Mesothelial cell of epicardium (in vitro differentiated cells): Measurements from ENCODE around the gene TRAF4. TPM values are rescaled to one million over a fixed set of nuclear protein-coding genes. Genes with fewer than 3 reads are reported as not detected.

ENCODE experiments used
- DNase-seq, 2 experiments: peaks; one replicate each; pipeline ENCODE4 v3.0.0; 2021; ENCODE audit warnings: low spot score in 2 of 2; ENCODE audit not compliant: unreplicated experiment in 2 of 2
- H3K27ac Mint-ChIP-seq: 2 replicates; pipeline ENCODE4 v1.8.0; 2021; ENCODE audit warnings: mixed read lengths
- H3K27me3 Mint-ChIP-seq: 2 replicates; pipeline ENCODE4 v1.8.0; 2021; ENCODE audit warnings: low read depth, mixed read lengths
- H3K36me3 Mint-ChIP-seq: 2 replicates; pipeline ENCODE4 v1.8.0; 2021; ENCODE audit warnings: mixed read lengths
- H3K4me1 Mint-ChIP-seq: 2 replicates; pipeline ENCODE4 v1.8.0; 2021; ENCODE audit warnings: mixed read lengths
- H3K4me3 Mint-ChIP-seq: 2 replicates; pipeline ENCODE4 v1.8.0; 2021; ENCODE audit warnings: mild to moderate bottlenecking, moderate library complexity, mixed read lengths
- H3K9me3 Mint-ChIP-seq: 2 replicates; pipeline ENCODE4 v1.8.0; 2021; ENCODE audit warnings: mixed read lengths
- total RNA-seq: library from RNA; stranded (reverse); gene quantifications from 3 replicates; pipeline ENCODE4 v1.2.1, GENCODE V29; 2021
- TF ChIP-seq, protein P1 (sequence below): fragments of 200-600 bp; sonication (generic); IDR thresholded peaks from one replicate; pipeline ENCODE4 v1.5.0; 2021; ENCODE audit warnings: antibody characterized with exemption; ENCODE audit not compliant: unreplicated experiment

The TRAF4 gene
- total RNA-seq, 1 donor from 2014 or later = 252 TPM

DNA sequence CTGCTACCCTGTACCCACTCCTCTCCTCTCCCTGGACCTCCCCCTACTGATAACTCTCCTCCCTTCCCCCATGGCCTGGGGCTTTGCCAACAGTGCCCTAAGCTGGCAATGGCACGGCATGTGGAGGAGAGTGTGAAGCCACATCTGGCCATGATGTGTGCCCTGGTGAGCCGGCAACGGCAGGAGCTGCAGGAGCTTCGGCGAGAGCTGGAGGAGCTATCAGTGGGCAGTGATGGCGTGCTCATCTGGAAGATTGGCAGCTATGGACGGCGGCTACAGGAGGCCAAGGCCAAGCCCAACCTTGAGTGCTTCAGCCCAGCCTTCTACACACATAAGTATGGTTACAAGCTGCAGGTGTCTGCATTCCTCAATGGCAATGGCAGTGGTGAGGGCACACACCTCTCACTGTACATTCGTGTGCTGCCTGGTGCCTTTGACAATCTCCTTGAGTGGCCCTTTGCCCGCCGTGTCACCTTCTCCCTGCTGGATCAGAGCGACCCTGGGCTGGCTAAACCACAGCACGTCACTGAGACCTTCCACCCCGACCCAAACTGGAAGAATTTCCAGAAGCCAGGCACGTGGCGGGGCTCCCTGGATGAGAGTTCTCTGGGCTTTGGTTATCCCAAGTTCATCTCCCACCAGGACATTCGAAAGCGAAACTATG lies 5.2 kb downstream of the TRAF4 start:
- Mint-ChIP-seq H3K36me3 (peaks cover 7% of the 10 kb centered on the region), H3K27ac (peak overlapping the region; percentile 71)

DNA sequence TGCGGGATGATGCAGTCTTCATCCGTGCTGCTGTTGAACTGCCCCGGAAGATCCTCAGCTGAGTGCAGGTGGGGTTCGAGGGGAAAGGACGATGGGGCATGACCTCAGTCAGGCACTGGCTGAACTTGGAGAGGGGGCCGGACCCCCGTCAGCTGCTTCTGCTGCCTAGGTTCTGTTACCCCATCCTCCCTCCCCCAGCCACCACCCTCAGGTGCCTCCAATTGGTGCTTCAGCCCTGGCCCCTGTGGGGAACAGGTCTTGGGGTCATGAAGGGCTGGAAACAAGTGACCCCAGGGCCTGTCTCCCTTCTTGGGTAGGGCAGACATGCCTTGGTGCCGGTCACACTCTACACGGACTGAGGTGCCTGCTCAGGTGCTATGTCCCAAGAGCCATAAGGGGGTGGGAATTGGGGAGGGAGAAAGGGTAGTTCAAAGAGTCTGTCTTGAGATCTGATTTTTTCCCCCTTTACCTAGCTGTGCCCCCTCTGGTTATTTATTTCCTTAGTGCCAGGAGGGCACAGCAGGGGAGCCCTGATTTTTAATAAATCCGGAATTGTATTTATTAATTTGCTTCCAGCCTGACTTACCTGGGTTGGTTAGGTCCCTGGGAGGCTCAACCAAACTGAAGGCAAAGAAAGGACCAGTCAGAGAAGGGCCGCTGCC lies 5.8 kb downstream of the TRAF4 start:
- H3K9me3 Mint-ChIP-seq = no peaks in the 10 kb centered on the region
- H3K27me3 Mint-ChIP-seq = no peaks in the 10 kb centered on the region
- DNase-seq = no peak
- H3K4me3 Mint-ChIP-seq = no peak overlapping the region
- TF ChIP-seq, protein P1, sequence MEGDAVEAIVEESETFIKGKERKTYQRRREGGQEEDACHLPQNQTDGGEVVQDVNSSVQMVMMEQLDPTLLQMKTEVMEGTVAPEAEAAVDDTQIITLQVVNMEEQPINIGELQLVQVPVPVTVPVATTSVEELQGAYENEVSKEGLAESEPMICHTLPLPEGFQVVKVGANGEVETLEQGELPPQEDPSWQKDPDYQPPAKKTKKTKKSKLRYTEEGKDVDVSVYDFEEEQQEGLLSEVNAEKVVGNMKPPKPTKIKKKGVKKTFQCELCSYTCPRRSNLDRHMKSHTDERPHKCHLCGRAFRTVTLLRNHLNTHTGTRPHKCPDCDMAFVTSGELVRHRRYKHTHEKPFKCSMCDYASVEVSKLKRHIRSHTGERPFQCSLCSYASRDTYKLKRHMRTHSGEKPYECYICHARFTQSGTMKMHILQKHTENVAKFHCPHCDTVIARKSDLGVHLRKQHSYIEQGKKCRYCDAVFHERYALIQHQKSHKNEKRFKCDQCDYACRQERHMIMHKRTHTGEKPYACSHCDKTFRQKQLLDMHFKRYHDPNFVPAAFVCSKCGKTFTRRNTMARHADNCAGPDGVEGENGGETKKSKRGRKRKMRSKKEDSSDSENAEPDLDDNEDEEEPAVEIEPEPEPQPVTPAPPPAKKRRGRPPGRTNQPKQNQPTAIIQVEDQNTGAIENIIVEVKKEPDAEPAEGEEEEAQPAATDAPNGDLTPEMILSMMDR = no peak
- H3K4me1 Mint-ChIP-seq = peaks cover 29% of the 10 kb centered on the region
- H3K36me3 Mint-ChIP-seq = peaks cover 7% of the 10 kb centered on the region
- H3K27ac Mint-ChIP-seq = peak overlapping the region; percentile 71

More for the DNA sequence above, 5.2 kb downstream of the TRAF4 start:
- Mint-ChIP-seq H3K27me3 (no peaks in the 10 kb centered on the region), H3K9me3 (no peaks in the 10 kb centered on the region), H3K4me1 (peaks cover 29% of the 10 kb centered on the region), H3K4me3 (no peak overlapping the region)
- DNase-seq = no peak
- TF ChIP-seq, protein P1 = no peak

GRCh38 chr17:28750178-28751047 lies 6.6 kb downstream of the TRAF4 start:
- Mint-ChIP-seq H3K36me3 (peaks cover 7% of the 10 kb centered on the region), H3K27me3 (no peaks in the 10 kb centered on the region), H3K4me1 (peaks cover 29% of the 10 kb centered on the region), H3K9me3 (no peaks in the 10 kb centered on the region), H3K27ac (peak overlapping the region; percentile 69), H3K4me3 (no peak overlapping the region)
- TF ChIP-seq, protein P1 = peak; percentile 95
- DNase-seq = peak; percentile 83 to 93

DNA sequence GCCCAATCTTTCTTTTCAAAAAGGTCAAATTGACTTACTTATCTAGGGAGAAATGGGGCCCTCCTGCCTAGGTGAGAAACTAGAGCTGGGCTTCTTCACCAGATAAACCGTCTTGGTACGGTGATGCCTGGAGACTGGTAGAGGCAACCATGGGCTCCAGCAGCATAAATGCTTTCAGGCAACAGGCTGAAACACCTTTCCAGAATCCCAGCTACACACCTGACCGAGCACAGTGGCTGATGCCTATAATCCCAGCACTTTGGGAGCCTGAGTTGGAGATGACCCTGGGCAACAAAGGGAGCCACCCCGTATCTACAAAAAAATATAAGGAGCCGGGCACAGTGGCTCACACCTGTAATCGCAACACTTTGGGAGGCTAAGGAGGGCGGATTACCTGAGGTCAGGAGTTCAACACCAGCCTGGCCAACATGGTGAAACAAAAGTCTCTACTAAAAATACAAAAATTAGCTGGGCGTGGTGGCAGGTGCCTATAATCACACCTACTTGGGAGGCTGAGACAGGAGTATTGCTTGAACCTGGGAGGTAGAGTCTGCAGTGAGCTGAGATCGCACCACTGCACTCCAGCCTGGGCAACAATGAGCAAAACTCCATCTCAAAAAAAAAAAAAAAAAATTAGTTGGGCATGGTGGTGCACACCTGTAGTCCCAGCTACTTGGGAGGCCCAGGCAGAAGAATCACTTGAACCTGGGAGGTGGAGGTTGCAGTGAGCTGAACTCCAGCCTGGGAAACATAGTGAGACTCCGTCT lies 8.0 kb downstream of the TRAF4 start:
- no peaks in the 10 kb centered on the region for H3K27me3 Mint-ChIP-seq
- peaks cover 10% of the 10 kb centered on the region for H3K36me3 Mint-ChIP-seq
- peak overlapping the region; percentile 16 for H3K27ac Mint-ChIP-seq
- DNase-seq = no peak
- peaks cover 20% of the 10 kb centered on the region for H3K4me1 Mint-ChIP-seq
- TF ChIP-seq, protein P1 = no peak
- no peak overlapping the region for H3K4me3 Mint-ChIP-seq
- no peaks in the 10 kb centered on the region for H3K9me3 Mint-ChIP-seq

DNA sequence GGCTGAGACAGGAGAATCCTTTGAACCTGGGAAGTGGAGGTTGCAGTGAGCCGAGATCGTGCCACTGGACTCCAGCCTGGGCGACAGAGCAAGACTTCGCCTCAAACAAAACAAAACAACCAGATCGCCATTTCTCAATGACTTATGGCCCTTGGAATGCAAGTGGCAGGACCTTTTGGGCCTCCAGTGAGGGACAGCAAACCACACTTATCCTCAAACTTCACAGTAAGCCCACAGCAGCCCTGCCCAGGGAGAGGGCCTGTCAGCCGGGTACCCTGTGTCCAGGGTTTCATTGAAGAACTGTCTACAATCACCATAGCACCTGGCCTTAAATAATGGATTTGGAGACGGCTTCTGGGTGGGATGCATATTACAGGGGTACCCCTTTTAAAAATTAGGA lies 11.7 kb downstream of the TRAF4 start:
- TF ChIP-seq, protein P1 = no peak
- Mint-ChIP-seq H3K27ac (no peak overlapping the region), H3K4me1 (no peaks in the 10 kb centered on the region), H3K9me3 (no peaks in the 10 kb centered on the region), H3K36me3 (peaks cover 12% of the 10 kb centered on the region), H3K27me3 (no peaks in the 10 kb centered on the region), H3K4me3 (no peak overlapping the region)
- no peak for DNase-seq
